Left ventricle myocardium inferior (tissue), 1 donor: ENCODE results near the gene ARHGEF16. TPM values are rescaled to one million over a fixed set of nuclear protein-coding genes. Genes with fewer than 3 reads are reported as not detected.

Experiments used
- DNase-seq: peaks from one replicate; pipeline ENCODE4 v3.0.0-alpha.2; 2020
- H3K27ac ChIP-seq: fragments of 200-600 bp; replicated peaks from 2 replicates; pipeline ENCODE4 v1.8.0; 2021
- H3K27me3 ChIP-seq: fragments of 200-600 bp; 2 replicates; pipeline ENCODE4 v1.8.0; 2021; ENCODE audit warnings: low read depth
- H3K36me3 ChIP-seq: fragments of 200-600 bp; 2 replicates; pipeline ENCODE4 v1.8.0; 2021
- H3K4me1 ChIP-seq: fragments of 200-600 bp; 2 replicates; pipeline ENCODE4 v1.8.0; 2021
- H3K4me3 ChIP-seq: fragments of 200-600 bp; 2 replicates; pipeline ENCODE4 v1.8.0; 2021; ENCODE audit warnings: mild to moderate bottlenecking, moderate library complexity
- H3K9me3 ChIP-seq: fragments of 200-600 bp; replicated peaks from 2 replicates; pipeline ENCODE4 v1.8.0; 2021
- intact Hi-C: fragments of 100-400 bp; cut with micrococcal nuclease; formaldehyde crosslinking; loops from one replicate; pipeline ENCODE4 v1.11.0; 2022
- total RNA-seq: library from RNA; stranded (reverse); fragmentation: NEBNext Ultra II Directional; extraction: Animal tissue kit (Norgen Biotek cat#: 25700); gene quantifications from one replicate; pipeline ENCODE4 v1.2.1, GENCODE V29; 2021
- TF ChIP-seq, protein P1 (sequence below): fragments of 200-600 bp; IDR thresholded peaks from 2 replicates; pipeline ENCODE4 v1.8.0; 2021; ENCODE audit warnings: antibody characterized with exemption, mild to moderate bottlenecking, borderline replicate concordance
- donor health status: DM: no; HTN: yes; CAD: no; lungs with severe emphysema.

The ARHGEF16 gene
- total RNA-seq, 1 donor from 2014 or later: 0.52 TPM

- Histone ChIP-seq H3K36me3 (no peaks in the 10 kb centered on the region), H3K4me1 (no peaks in the 10 kb centered on the region), H3K9me3 (peaks cover 10% of the 10 kb centered on the region), H3K27me3 (peaks cover 80% of the 10 kb centered on the region), H3K27ac (no peak overlapping the region), H3K4me3 (no peak overlapping the region)
- TF ChIP-seq, protein P1, sequence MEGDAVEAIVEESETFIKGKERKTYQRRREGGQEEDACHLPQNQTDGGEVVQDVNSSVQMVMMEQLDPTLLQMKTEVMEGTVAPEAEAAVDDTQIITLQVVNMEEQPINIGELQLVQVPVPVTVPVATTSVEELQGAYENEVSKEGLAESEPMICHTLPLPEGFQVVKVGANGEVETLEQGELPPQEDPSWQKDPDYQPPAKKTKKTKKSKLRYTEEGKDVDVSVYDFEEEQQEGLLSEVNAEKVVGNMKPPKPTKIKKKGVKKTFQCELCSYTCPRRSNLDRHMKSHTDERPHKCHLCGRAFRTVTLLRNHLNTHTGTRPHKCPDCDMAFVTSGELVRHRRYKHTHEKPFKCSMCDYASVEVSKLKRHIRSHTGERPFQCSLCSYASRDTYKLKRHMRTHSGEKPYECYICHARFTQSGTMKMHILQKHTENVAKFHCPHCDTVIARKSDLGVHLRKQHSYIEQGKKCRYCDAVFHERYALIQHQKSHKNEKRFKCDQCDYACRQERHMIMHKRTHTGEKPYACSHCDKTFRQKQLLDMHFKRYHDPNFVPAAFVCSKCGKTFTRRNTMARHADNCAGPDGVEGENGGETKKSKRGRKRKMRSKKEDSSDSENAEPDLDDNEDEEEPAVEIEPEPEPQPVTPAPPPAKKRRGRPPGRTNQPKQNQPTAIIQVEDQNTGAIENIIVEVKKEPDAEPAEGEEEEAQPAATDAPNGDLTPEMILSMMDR: no peak
- intact Hi-C loops: no loop called here
- DNase-seq: no peak
Observed at GRCh38 chr1:3441880-3442279, 12.6 kb upstream of the ARHGEF16 start.

- Histone ChIP-seq H3K27me3 (peaks cover 80% of the 10 kb centered on the region), H3K4me1 (no peaks in the 10 kb centered on the region), H3K9me3 (peaks cover 12% of the 10 kb centered on the region), H3K27ac (no peak overlapping the region), H3K36me3 (no peaks in the 10 kb centered on the region), H3K4me3 (no peak overlapping the region)
- DNase-seq: no peak
- intact Hi-C loops: no loop called here
- TF ChIP-seq, protein P1: no peak
Observed at GRCh38 chr1:3442331-3442730, 12.1 kb upstream of the ARHGEF16 start.

GRCh38 chr1:3442901-3443300 lies 11.6 kb upstream of the ARHGEF16 start:
- Histone ChIP-seq H3K4me3 (no peak overlapping the region), H3K27me3 (peaks cover 80% of the 10 kb centered on the region), H3K27ac (no peak overlapping the region), H3K9me3 (peaks cover 17% of the 10 kb centered on the region), H3K4me1 (no peaks in the 10 kb centered on the region), H3K36me3 (no peaks in the 10 kb centered on the region)
- TF ChIP-seq, protein P1: no peak
- intact Hi-C loops: no loop called here
- no peak for DNase-seq

DNA sequence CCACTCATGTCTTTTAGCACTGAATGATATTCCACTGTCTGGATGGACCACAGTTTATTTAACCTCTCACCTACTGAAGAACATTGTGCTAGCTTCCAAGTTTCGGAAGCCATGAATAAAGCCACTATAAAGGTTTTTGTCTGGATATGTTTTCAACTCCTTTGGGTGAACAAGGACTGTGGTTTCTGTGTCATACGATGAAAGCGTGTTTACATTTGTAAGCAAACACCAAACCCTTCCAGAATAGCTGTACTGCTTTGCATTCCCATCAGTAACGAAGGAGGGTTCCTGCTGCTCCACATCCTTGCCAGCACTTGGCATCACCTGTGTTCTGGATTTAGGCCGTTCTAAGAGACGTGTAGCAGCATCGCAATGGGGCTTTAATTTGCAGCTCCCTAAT lies 10.7 kb upstream of the ARHGEF16 start:
- H3K9me3 ChIP-seq: peaks cover 21% of the 10 kb centered on the region
- DNase-seq: no peak
- intact Hi-C loops: no loop called here
- no peaks in the 10 kb centered on the region for H3K4me1 ChIP-seq
- H3K36me3 ChIP-seq: no peaks in the 10 kb centered on the region
- peaks cover 77% of the 10 kb centered on the region for H3K27me3 ChIP-seq
- no peak overlapping the region for H3K27ac ChIP-seq
- H3K4me3 ChIP-seq: no peak overlapping the region
- TF ChIP-seq, protein P1: no peak

DNA sequence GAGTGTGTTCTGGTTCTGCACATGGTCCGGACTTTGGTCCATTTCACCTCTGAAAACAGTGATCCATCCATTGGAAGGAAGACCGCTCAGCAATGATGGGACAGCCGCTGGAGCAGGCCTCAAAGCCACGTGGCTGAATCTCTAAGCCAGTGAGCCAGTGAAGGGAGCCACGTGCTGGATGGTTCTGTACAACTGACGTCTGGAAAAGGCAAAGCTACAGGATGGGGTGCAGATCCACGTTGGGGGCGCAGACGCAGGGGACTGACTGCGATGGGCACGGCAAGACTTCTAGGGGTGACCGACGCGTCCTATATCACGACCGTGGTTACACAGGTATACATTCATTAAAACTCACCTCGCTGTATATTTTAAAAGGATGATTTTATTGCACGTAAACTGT lies 10.2 kb upstream of the ARHGEF16 start:
- no peak for DNase-seq
- H3K27me3 ChIP-seq: peaks cover 73% of the 10 kb centered on the region
- peaks cover 21% of the 10 kb centered on the region for H3K9me3 ChIP-seq
- no peak overlapping the region for H3K27ac ChIP-seq
- H3K4me1 ChIP-seq: no peaks in the 10 kb centered on the region
- H3K4me3 ChIP-seq: no peak overlapping the region
- intact Hi-C loops: no loop called here
- H3K36me3 ChIP-seq: no peaks in the 10 kb centered on the region
- TF ChIP-seq, protein P1: no peak

- TF ChIP-seq, protein P1: no peak
- no peaks in the 10 kb centered on the region for H3K36me3 ChIP-seq
- H3K27ac ChIP-seq: no peak overlapping the region
- peaks cover 21% of the 10 kb centered on the region for H3K9me3 ChIP-seq
- H3K4me3 ChIP-seq: no peak overlapping the region
- DNase-seq: no peak
- peaks cover 72% of the 10 kb centered on the region for H3K27me3 ChIP-seq
- intact Hi-C loops: no loop called here
- H3K4me1 ChIP-seq: no peaks in the 10 kb centered on the region
Observed at GRCh38 chr1:3444736-3445135, 9.7 kb upstream of the ARHGEF16 start.
